Activated naive CD8-positive, alpha-beta T cell treated with anti-CD3 and anti-CD28 coated beads, Interleukin-2, amount 10 ng/mL, durations not matched to agents 7 days and 5 days (primary cell): ENCODE measurements around the gene APOBEC3A. TPM values are rescaled to one million over a fixed set of nuclear protein-coding genes. Genes with fewer than 3 reads are reported as not detected.
"Not testable (repeated sequence)": the region's sequence is repeated elsewhere in the genome, so short reads cannot be mapped to it uniquely, and the experiment has no call there.

Source experiments
- ATAC-seq: fragments of 150-1000 bp; cut with Tn5 transposase; one replicate; pipeline ENCODE4 v1.10.0; 2021; ENCODE audit warnings: low read depth, moderate library complexity
- POLR2A ChIA-PET: fragments of 350-600 bp; sonication (Branson Sonifier 250); formaldehyde crosslinking; loops from one replicate; lab custom pipeline; 2021; ENCODE audit warnings: antibody characterized with exemption; lab: Charles Lee
- DNase-seq: peaks from one replicate; pipeline ENCODE4 v3.0.0; 2021
- H3K27ac Mint-ChIP-seq: one replicate; pipeline ENCODE4 v1.8.0; 2022; ENCODE audit warnings: mild to moderate bottlenecking, mixed read lengths
- H3K27me3 Mint-ChIP-seq: one replicate; pipeline ENCODE4 v1.8.0; 2022; ENCODE audit warnings: mild to moderate bottlenecking, moderate library complexity, mixed read lengths
- H3K36me3 Mint-ChIP-seq: one replicate; pipeline ENCODE4 v1.8.0; 2021; ENCODE audit warnings: mild to moderate bottlenecking, mixed read lengths
- H3K4me1 Mint-ChIP-seq: one replicate; pipeline ENCODE4 v1.8.0; 2021; ENCODE audit warnings: mixed read lengths
- H3K4me3 Mint-ChIP-seq: one replicate; pipeline ENCODE4 v1.8.0; 2022; ENCODE audit warnings: mild to moderate bottlenecking, moderate library complexity, mixed read lengths
- H3K9me3 Mint-ChIP-seq: one replicate; pipeline ENCODE4 v1.8.0; 2021; ENCODE audit warnings: mixed read lengths
- total RNA-seq, 2 experiments: library from RNA; stranded (reverse); gene quantifications; one replicate each; pipeline ENCODE4 v1.2.3, GENCODE V29; 2021

The APOBEC3A gene
- total RNA-seq, 2 experiments from 2014 or later, result not detected

GRCh38 chr22:38981992-38982927, 24.9 kb downstream of the APOBEC3A start, which contains the start of gene APOBEC3B:
APOBEC3B (plus strand) TSS chr22:38982347; CDS start chr22:38982454, 107 bp downstream.
- DNase-seq, result peak; percentile 69
- ATAC-seq, result peak; percentile 76
- peak within 1 kb of the TSS; percentile 93 for H3K27ac Mint-ChIP-seq
- H3K36me3 Mint-ChIP-seq, result peaks cover 4% of the 10 kb centered on the region
- peaks cover 35% of the 10 kb centered on the region for H3K4me1 Mint-ChIP-seq
- POLR2A ChIA-PET, result interaction anchor here (0.6 to 1.3 kb wide), 4 partner anchors 21 to 338 kb away, joined by 3 read pairs; no protein-coding TSS in a partner anchor
- H3K27me3 Mint-ChIP-seq, result peaks cover 10% of the 10 kb centered on the region
- peak within 1 kb of the TSS; percentile 80 for H3K4me3 Mint-ChIP-seq
- peaks cover 8% of the 10 kb centered on the region for H3K9me3 Mint-ChIP-seq

- Mint-ChIP-seq H3K9me3 (peaks cover 8% of the 10 kb centered on the region), H3K4me1 (peaks cover 44% of the 10 kb centered on the region), H3K36me3 (peaks cover 4% of the 10 kb centered on the region), H3K27ac (no peak overlapping the region), H3K27me3 (peaks cover 11% of the 10 kb centered on the region), H3K4me3 (no peak overlapping the region)
- POLR2A ChIA-PET, result interaction anchor here (0.7 to 2.3 kb wide), 4 partner anchors 19 to 114 kb away, joined by 3 to 8 read pairs (median 6); no protein-coding TSS in a partner anchor
- ATAC-seq (no peak), DNase-seq (no peak)
These were observed 26.8 kb downstream of the APOBEC3A start for GRCh38 chr22:38984224-38984623.

- Mint-ChIP-seq H3K27ac (peak overlapping the region; percentile 78), H3K4me3 (peak overlapping the region; percentile 49), H3K4me1 (peaks cover 50% of the 10 kb centered on the region)
- DNase-seq, result peak; percentile 71
- POLR2A ChIA-PET, result interaction anchor here (0.7 to 2.3 kb wide), 9 partner anchors 18 to 246 kb away, joined by 3 to 8 read pairs (median 5); no protein-coding TSS in a partner anchor
- H3K27me3 Mint-ChIP-seq, H3K36me3 Mint-ChIP-seq, H3K9me3 Mint-ChIP-seq: not testable (repeated sequence)
- peak; percentile 64 for ATAC-seq
These were observed 27.7 kb downstream of the APOBEC3A start for GRCh38 chr22:38984784-38985757.

GRCh38 chr22:38986629-38987028, 29.2 kb downstream of the APOBEC3A start:
- peaks cover 8% of the 10 kb centered on the region for H3K9me3 Mint-ChIP-seq
- H3K4me3 Mint-ChIP-seq, result no peak overlapping the region
- H3K4me1 Mint-ChIP-seq, result peaks cover 46% of the 10 kb centered on the region
- no peak for ATAC-seq
- H3K27ac Mint-ChIP-seq, result no peak overlapping the region
- H3K27me3 Mint-ChIP-seq, result peaks cover 10% of the 10 kb centered on the region
- no peak for DNase-seq
- peaks cover 4% of the 10 kb centered on the region for H3K36me3 Mint-ChIP-seq
- POLR2A ChIA-PET, result no interaction called here

- peaks cover 40% of the 10 kb centered on the region for H3K4me1 Mint-ChIP-seq
- peaks cover 8% of the 10 kb centered on the region for H3K9me3 Mint-ChIP-seq
- H3K4me3 Mint-ChIP-seq, result no peak overlapping the region
- peaks cover 4% of the 10 kb centered on the region for H3K36me3 Mint-ChIP-seq
- H3K27me3 Mint-ChIP-seq, result peaks cover 10% of the 10 kb centered on the region
- H3K27ac Mint-ChIP-seq, result no peak overlapping the region
- POLR2A ChIA-PET, result no interaction called here
- DNase-seq (no peak), ATAC-seq (no peak)
These were observed 29.9 kb downstream of the APOBEC3A start for GRCh38 chr22:38987171-38987895.

GRCh38 chr22:38989466-38989865, 32.1 kb downstream of the APOBEC3A start:
- Mint-ChIP-seq H3K9me3 (no peaks in the 10 kb centered on the region), H3K36me3 (peaks cover 3% of the 10 kb centered on the region), H3K27ac (no peak overlapping the region), H3K27me3 (peaks cover 14% of the 10 kb centered on the region), H3K4me3 (no peak overlapping the region), H3K4me1 (peaks cover 38% of the 10 kb centered on the region)
- POLR2A ChIA-PET, result no interaction called here
- DNase-seq (no peak), ATAC-seq (no peak)

GRCh38 chr22:38992871-38993371, 35.5 kb downstream of the APOBEC3A start:
- H3K36me3 Mint-ChIP-seq, DNase-seq, H3K4me3 Mint-ChIP-seq, H3K9me3 Mint-ChIP-seq, H3K27ac Mint-ChIP-seq, POLR2A ChIA-PET: not testable (repeated sequence)
- H3K4me1 Mint-ChIP-seq, result peaks cover 18% of the 10 kb centered on the region
- H3K27me3 Mint-ChIP-seq, result peaks cover 18% of the 10 kb centered on the region
- peak; percentile 32 for ATAC-seq

- H3K36me3 Mint-ChIP-seq, result no peaks in the 10 kb centered on the region
- H3K4me3 Mint-ChIP-seq, result no peak overlapping the region
- peaks cover 5% of the 10 kb centered on the region for H3K9me3 Mint-ChIP-seq
- POLR2A ChIA-PET, result no interaction called here
- H3K4me1 Mint-ChIP-seq, result peaks cover 7% of the 10 kb centered on the region
- H3K27ac Mint-ChIP-seq, result no peak overlapping the region
- DNase-seq (no peak), ATAC-seq (no peak)
- H3K27me3 Mint-ChIP-seq, result peaks cover 13% of the 10 kb centered on the region
These were observed 38.7 kb downstream of the APOBEC3A start for GRCh38 chr22:38996105-38996504.

- POLR2A ChIA-PET, result no interaction called here
- H3K4me3 Mint-ChIP-seq, result no peak overlapping the region
- no peaks in the 10 kb centered on the region for H3K36me3 Mint-ChIP-seq
These were observed 40.1 kb downstream of the APOBEC3A start for GRCh38 chr22:38997518-38997917.

GRCh38 chr22:39003165-39003638, 45.8 kb downstream of the APOBEC3A start:
- Mint-ChIP-seq H3K4me1 (peaks cover 10% of the 10 kb centered on the region), H3K36me3 (no peaks in the 10 kb centered on the region), H3K27me3 (peaks cover 12% of the 10 kb centered on the region), H3K9me3 (peaks cover 2% of the 10 kb centered on the region), H3K4me3 (no peak overlapping the region), H3K27ac (no peak overlapping the region)
- DNase-seq (peak; percentile 80), ATAC-seq (peak; percentile 95)
- POLR2A ChIA-PET, result interaction anchor here (0.6 to 2.7 kb wide), 11 partner anchors 10 to 317 kb away, joined by 3 to 32 read pairs (median 3); partner anchors contain the start of genes APOBEC3B and CBX6

More at GRCh38 chr22:38997518-38997917, 40.1 kb downstream of the APOBEC3A start:
- Mint-ChIP-seq H3K4me1 (peaks cover 7% of the 10 kb centered on the region), H3K27ac (no peak overlapping the region), H3K27me3 (peaks cover 18% of the 10 kb centered on the region), H3K9me3 (peaks cover 5% of the 10 kb centered on the region)
- DNase-seq (no peak), ATAC-seq (no peak)

- Mint-ChIP-seq H3K9me3 (no peaks in the 10 kb centered on the region), H3K36me3 (no peaks in the 10 kb centered on the region), H3K27me3 (peaks cover 6% of the 10 kb centered on the region), H3K4me1 (peaks cover 14% of the 10 kb centered on the region), H3K27ac (no peak overlapping the region), H3K4me3 (no peak overlapping the region)
- POLR2A ChIA-PET, result interaction anchor here (1.0 kb wide), 1 partner anchor 136 kb away, joined by 3 read pairs; no protein-coding TSS in a partner anchor
- ATAC-seq (no peak), DNase-seq (no peak)
These were observed 49.8 kb downstream of the APOBEC3A start for GRCh38 chr22:39007177-39007576.
